Keratinocyte (primary cell): ENCODE measurements around the gene MRAP.

Experiments
- CTCF ChIP-seq, 3 experiments: IDR thresholded peaks in 1 of 3; conservative IDR thresholded peaks in 1 of 3; optimal IDR thresholded peaks in 1 of 3; 2 replicates in 2 of 3; 3 replicates in 1 of 3; pipeline versions ENCODE3 to v1.5.1; 2011; ENCODE audit warnings: low read length in 3 of 3, mild to moderate bottlenecking in 3 of 3, moderate library complexity in 2 of 3, control low read depth in 1 of 3, inconsistent platforms in 1 of 3; ENCODE audit not compliant: insufficient read depth in 2 of 3; ENCODE audit errors: extremely low read depth in 1 of 3
- EZH2 ChIP-seq: IDR thresholded peaks from one replicate; pipeline ENCODE4 v1.6.1; 2012; ENCODE audit warnings: inconsistent platforms, mild to moderate bottlenecking, low read length, moderate library complexity

- TF ChIP-seq CTCF (optimal IDR thresholded peaks at IDR 0.05 in 1 of 3, IDR thresholded peaks at IDR 0.05 in 1 of 3, conservative IDR thresholded peaks at IDR 0.05 in 1 of 3; ENCODE audit: extremely low read depth in 1 of 3, insufficient read depth in 2 of 3, low read length in 3 of 3) (no peak), EZH2 (no peak)
These were observed 1.5 kb downstream of the MRAP start for GRCh38 chr21:32300117-32300681.
